ENCODE measurements around the gene TSC22D4.

Gene TSC22D4

GRCh38 chr7:100428967-100429636 lies 49.9 kb downstream of the TSC22D4 start:
- H3K27me3 ChIP-seq (ENCODE audit: insufficient read depth, low read length, poor library complexity): no peaks in the 10 kb centered on the region
- H2BK120ac ChIP-seq (ENCODE audit: low read depth, low read length): no peak overlapping the region
- H4K8ac ChIP-seq (ENCODE audit: low read depth, low read length): no peak overlapping the region
- peaks cover 38% of the 10 kb centered on the region for H3K79me2 ChIP-seq (ENCODE audit: control insufficient read depth, insufficient read depth, low read length)
- H3K4ac ChIP-seq (ENCODE audit: low read depth, low read length): no peak overlapping the region
- H3K23ac ChIP-seq (ENCODE audit: low read length): no peak overlapping the region
- H2BK15ac ChIP-seq (replicated peaks; ENCODE audit: low read depth): no peak overlapping the region
- no peak overlapping the region for H4K5ac ChIP-seq (ENCODE audit: low read length)
- peak overlapping the region; percentile 75 for H2AK5ac ChIP-seq (ENCODE audit: low read length)
- peak overlapping the region; percentile 76 for H3K4me3 ChIP-seq (ENCODE audit: low read length)
- H3K9ac ChIP-seq (ENCODE audit: low read length): peak overlapping the region; percentile 97
- peak overlapping the region; percentile 83 for H2BK5ac ChIP-seq (ENCODE audit: low read length)
- H3K27ac ChIP-seq (ENCODE audit: low read depth, low read length): peak overlapping the region; percentile 99
- H3K4me2 ChIP-seq (ENCODE audit: low read length): peak overlapping the region; percentile 97
- DNase-seq: peak; percentile 100
- H3K56ac ChIP-seq (ENCODE audit: low read length): peak overlapping the region; percentile 100
- H3K4me1 ChIP-seq (ENCODE audit: control insufficient read depth, low read depth, low read length): peaks cover 12% of the 10 kb centered on the region
- peaks cover 5% of the 10 kb centered on the region for H3K36me3 ChIP-seq (ENCODE audit: control insufficient read depth, insufficient read depth, low read length)
- WGBS (ENCODE audit: extremely low coverage, insufficient coverage, low lambda C conversion rate): no CpG with 5 or more reads among the region's 40 CpGs
- peak overlapping the region; percentile 99 for H3K18ac ChIP-seq (ENCODE audit: low read length)
- H3K79me1 ChIP-seq (ENCODE audit: low read length): peaks cover 24% of the 10 kb centered on the region

- H3K27me3 ChIP-seq (ENCODE audit: insufficient read depth, low read length, poor library complexity): no peaks in the 10 kb centered on the region
- H4K8ac ChIP-seq (ENCODE audit: low read depth, low read length): no peak within 1 kb of the TSS
- H3K36me3 ChIP-seq (ENCODE audit: control insufficient read depth, insufficient read depth, low read length): peaks cover 5% of the 10 kb centered on the region
- H3K4me3 ChIP-seq (ENCODE audit: low read length): peak within 1 kb of the TSS; percentile 76
- H3K4me2 ChIP-seq (ENCODE audit: low read length): peak within 1 kb of the TSS; percentile 97
- H2BK120ac ChIP-seq (ENCODE audit: low read depth, low read length): no peak within 1 kb of the TSS
- DNase-seq: peak; percentile 98
- H2AK5ac ChIP-seq (ENCODE audit: low read length): peak within 1 kb of the TSS; percentile 75
- H2BK15ac ChIP-seq (replicated peaks; ENCODE audit: low read depth): no peak within 1 kb of the TSS
- peak within 1 kb of the TSS; percentile 100 for H3K56ac ChIP-seq (ENCODE audit: low read length)
- H3K9ac ChIP-seq (ENCODE audit: low read length): peak within 1 kb of the TSS; percentile 97
- H3K79me2 ChIP-seq (ENCODE audit: control insufficient read depth, insufficient read depth, low read length): peaks cover 33% of the 10 kb centered on the region
- H3K4ac ChIP-seq (ENCODE audit: low read depth, low read length): no peak within 1 kb of the TSS
- H3K27ac ChIP-seq (ENCODE audit: low read depth, low read length): peak within 1 kb of the TSS; percentile 99
- WGBS (ENCODE audit: extremely low coverage, insufficient coverage, low lambda C conversion rate): no CpG with 5 or more reads among the region's 66 CpGs
- H4K5ac ChIP-seq (ENCODE audit: low read length): peak within 1 kb of the TSS; percentile 12
- peaks cover 12% of the 10 kb centered on the region for H3K4me1 ChIP-seq (ENCODE audit: control insufficient read depth, low read depth, low read length)
- H3K18ac ChIP-seq (ENCODE audit: low read length): peak within 1 kb of the TSS; percentile 99
- H3K79me1 ChIP-seq (ENCODE audit: low read length): peaks cover 20% of the 10 kb centered on the region
- no peak within 1 kb of the TSS for H3K23ac ChIP-seq (ENCODE audit: low read length)
- H2BK5ac ChIP-seq (ENCODE audit: low read length): peak within 1 kb of the TSS; percentile 99
Observed at GRCh38 chr7:100428199-100428966, 50.6 kb downstream of the TSC22D4 start, which contains the start of gene ZCWPW1. Gene ZCWPW1 (minus strand): TSS chr7:100428703. CDS start chr7:100420649, 8,054 bp downstream.

GRCh38 chr7:100427762-100428198 lies 51.2 kb downstream of the TSC22D4 start:
- H3K36me3 ChIP-seq (ENCODE audit: control insufficient read depth, insufficient read depth, low read length): peaks cover 3% of the 10 kb centered on the region
- no peak overlapping the region for H3K27ac ChIP-seq (ENCODE audit: low read depth, low read length)
- H3K27me3 ChIP-seq (ENCODE audit: insufficient read depth, low read length, poor library complexity): no peaks in the 10 kb centered on the region

GRCh38 chr7:100426516-100426915 lies 52.5 kb downstream of the TSC22D4 start:
- Histone ChIP-seq H3K4me3 (ENCODE audit: low read length) (no peak overlapping the region), H3K27ac (ENCODE audit: low read depth, low read length) (no peak overlapping the region), H3K4me2 (ENCODE audit: low read length) (no peak overlapping the region), H3K18ac (ENCODE audit: low read length) (no peak overlapping the region), H2BK5ac (ENCODE audit: low read length) (no peak overlapping the region), H2BK120ac (ENCODE audit: low read depth, low read length) (no peak overlapping the region), H3K79me1 (ENCODE audit: low read length) (peaks cover 9% of the 10 kb centered on the region), H4K5ac (ENCODE audit: low read length) (no peak overlapping the region), H3K36me3 (ENCODE audit: control insufficient read depth, insufficient read depth, low read length) (peaks cover 1% of the 10 kb centered on the region), H3K9ac (ENCODE audit: low read length) (no peak overlapping the region), H2AK5ac (ENCODE audit: low read length) (no peak overlapping the region), H4K8ac (ENCODE audit: low read depth, low read length) (no peak overlapping the region), H2BK15ac (replicated peaks; ENCODE audit: low read depth) (no peak overlapping the region), H3K23ac (ENCODE audit: low read length) (no peak overlapping the region), H3K4ac (ENCODE audit: low read depth, low read length) (no peak overlapping the region), H3K79me2 (ENCODE audit: control insufficient read depth, insufficient read depth, low read length) (peaks cover 15% of the 10 kb centered on the region), H3K27me3 (ENCODE audit: insufficient read depth, low read length, poor library complexity) (no peaks in the 10 kb centered on the region), H3K56ac (ENCODE audit: low read length) (no peak overlapping the region), H3K4me1 (ENCODE audit: control insufficient read depth, low read depth, low read length) (peaks cover 7% of the 10 kb centered on the region)
- no peak for DNase-seq

More at GRCh38 chr7:100427762-100428198, 51.2 kb downstream of the TSC22D4 start:
- peak overlapping the region; percentile 42 for H3K56ac ChIP-seq (ENCODE audit: low read length)
- peaks cover 18% of the 10 kb centered on the region for H3K79me1 ChIP-seq (ENCODE audit: low read length)
- H3K4me1 ChIP-seq (ENCODE audit: control insufficient read depth, low read depth, low read length): peaks cover 12% of the 10 kb centered on the region
- H4K8ac ChIP-seq (ENCODE audit: low read depth, low read length): no peak overlapping the region
- no peak overlapping the region for H3K23ac ChIP-seq (ENCODE audit: low read length)
- no peak overlapping the region for H2BK120ac ChIP-seq (ENCODE audit: low read depth, low read length)
- WGBS (ENCODE audit: extremely low coverage, insufficient coverage, low lambda C conversion rate): no CpG with 5 or more reads among the region's 16 CpGs
- DNase-seq: no peak
- no peak overlapping the region for H2BK5ac ChIP-seq (ENCODE audit: low read length)
- no peak overlapping the region for H2AK5ac ChIP-seq (ENCODE audit: low read length)
- H4K5ac ChIP-seq (ENCODE audit: low read length): peak overlapping the region; percentile 12
- no peak overlapping the region for H3K18ac ChIP-seq (ENCODE audit: low read length)
- peaks cover 28% of the 10 kb centered on the region for H3K79me2 ChIP-seq (ENCODE audit: control insufficient read depth, insufficient read depth, low read length)
- H3K4me2 ChIP-seq (ENCODE audit: low read length): peak overlapping the region; percentile 10
- no peak overlapping the region for H2BK15ac ChIP-seq (replicated peaks; ENCODE audit: low read depth)
- H3K9ac ChIP-seq (ENCODE audit: low read length): no peak overlapping the region
- no peak overlapping the region for H3K4me3 ChIP-seq (ENCODE audit: low read length)
- no peak overlapping the region for H3K4ac ChIP-seq (ENCODE audit: low read depth, low read length)

- Histone ChIP-seq H3K4me1 (ENCODE audit: control insufficient read depth, low read depth, low read length) (no peaks in the 10 kb centered on the region), H2BK5ac (ENCODE audit: low read length) (no peak overlapping the region), H3K23ac (ENCODE audit: low read length) (no peak overlapping the region), H3K56ac (ENCODE audit: low read length) (no peak overlapping the region), H3K27me3 (ENCODE audit: insufficient read depth, low read length, poor library complexity) (no peaks in the 10 kb centered on the region), H2BK120ac (ENCODE audit: low read depth, low read length) (no peak overlapping the region), H3K36me3 (ENCODE audit: control insufficient read depth, insufficient read depth, low read length) (no peaks in the 10 kb centered on the region), H2BK15ac (replicated peaks; ENCODE audit: low read depth) (no peak overlapping the region), H4K8ac (ENCODE audit: low read depth, low read length) (no peak overlapping the region), H3K4me2 (ENCODE audit: low read length) (no peak overlapping the region), H3K9ac (ENCODE audit: low read length) (no peak overlapping the region), H3K27ac (ENCODE audit: low read depth, low read length) (no peak overlapping the region), H3K79me2 (ENCODE audit: control insufficient read depth, insufficient read depth, low read length) (peaks cover 4% of the 10 kb centered on the region), H3K18ac (ENCODE audit: low read length) (no peak overlapping the region), H3K79me1 (ENCODE audit: low read length) (no peaks in the 10 kb centered on the region), H4K5ac (ENCODE audit: low read length) (no peak overlapping the region), H3K4me3 (ENCODE audit: low read length) (no peak overlapping the region), H2AK5ac (ENCODE audit: low read length) (no peak overlapping the region), H3K4ac (ENCODE audit: low read depth, low read length) (no peak overlapping the region)
- no CpG with 5 or more reads among the region's 1 CpG for WGBS (ENCODE audit: extremely low coverage, insufficient coverage, low lambda C conversion rate)
- no peak for DNase-seq
Observed at GRCh38 chr7:100425347-100425746, 53.7 kb downstream of the TSC22D4 start.

All from mesendoderm (in vitro differentiated cells).